ENCODE results near the gene YPEL2. TPM values are rescaled to one million over a fixed set of nuclear protein-coding genes. Genes with fewer than 3 reads are reported as not detected.
"Not testable (repeated sequence)": the region's sequence is repeated elsewhere in the genome, so short reads cannot be mapped to it uniquely, and the experiment has no call there.

The YPEL2 gene
- 10 to 100 TPM; 34.3 to 53.6 (median 40.7) TPM for total RNA-seq

GRCh38 chr17:59331129-59331928 lies at the start of gene YPEL2:
Gene YPEL2, plus strand, starts transcription at chr17:59331655. Its CDS starts 21,755 bp downstream, at chr17:59353410.
- ATAC-seq (ENCODE audit: low FRiP score): peak; percentile 93
- TF ChIP-seq CTCF (IDR thresholded peaks at IDR 0.05): no peak
- DNase-seq (ENCODE audit: low spot score): peak; percentile 74

- ATAC-seq (ENCODE audit: low FRiP score) (no peak), DNase-seq (ENCODE audit: low spot score) (no peak)
- TF ChIP-seq CTCF (IDR thresholded peaks at IDR 0.05): no peak
These were observed 47.1 kb upstream of the YPEL2 start for GRCh38 chr17:59284317-59284716.

- ATAC-seq (ENCODE audit: low FRiP score): no peak
- DNase-seq (ENCODE audit: low spot score): no peak
- TF ChIP-seq CTCF (IDR thresholded peaks at IDR 0.05): no peak
These were observed 44.0 kb upstream of the YPEL2 start for GRCh38 chr17:59287452-59287851.

- no peak for TF ChIP-seq CTCF (IDR thresholded peaks at IDR 0.05)
- DNase-seq (ENCODE audit: low spot score) (no peak), ATAC-seq (ENCODE audit: low FRiP score) (no peak)
These were observed 43.6 kb upstream of the YPEL2 start for GRCh38 chr17:59287891-59288290.

- ATAC-seq (ENCODE audit: low FRiP score) (no peak), DNase-seq (ENCODE audit: low spot score) (no peak)
- no peak for TF ChIP-seq CTCF (IDR thresholded peaks at IDR 0.05)
These were observed 41.5 kb upstream of the YPEL2 start for GRCh38 chr17:59289981-59290301.

- ATAC-seq (ENCODE audit: low FRiP score): not testable (repeated sequence)
These were observed 41.0 kb upstream of the YPEL2 start for GRCh38 chr17:59290302-59290998.

GRCh38 chr17:59292174-59292523 lies 39.3 kb upstream of the YPEL2 start:
- ATAC-seq (ENCODE audit: low FRiP score) (no peak), DNase-seq (ENCODE audit: low spot score) (no peak)
- no peak for TF ChIP-seq CTCF (IDR thresholded peaks at IDR 0.05)

More at GRCh38 chr17:59290302-59290998, 41.0 kb upstream of the YPEL2 start:
- not testable (repeated sequence) for DNase-seq (ENCODE audit: low spot score)

All from omental fat pad (tissue), 4 donors.